ENCODE data around the gene CEPT1.

The CEPT1 gene

GRCh38 chr1:111145963-111146768, 6.1 kb downstream of the CEPT1 start:
- DNase-seq (ENCODE audit: low spot score): no peak

DNA sequence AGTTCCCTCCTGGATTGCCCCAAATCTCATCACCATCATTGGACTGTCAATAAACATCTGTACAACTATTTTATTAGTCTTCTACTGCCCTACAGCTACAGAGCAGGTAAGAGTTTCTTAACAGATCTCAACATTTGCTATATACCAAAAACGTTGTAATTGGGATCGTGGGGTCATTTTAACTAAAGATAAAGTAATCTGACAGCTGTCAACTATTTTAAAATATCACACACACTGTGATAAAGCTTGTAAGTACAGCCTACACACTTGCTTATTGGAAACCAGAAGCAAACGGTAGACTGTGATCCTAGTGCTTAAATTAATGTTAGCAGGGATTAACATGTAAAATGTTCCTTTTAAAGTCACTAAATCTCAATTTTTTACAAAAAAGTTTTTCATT, 7.9 kb downstream of the CEPT1 start:
- DNase-seq (ENCODE audit: low spot score): no peak

DNA sequence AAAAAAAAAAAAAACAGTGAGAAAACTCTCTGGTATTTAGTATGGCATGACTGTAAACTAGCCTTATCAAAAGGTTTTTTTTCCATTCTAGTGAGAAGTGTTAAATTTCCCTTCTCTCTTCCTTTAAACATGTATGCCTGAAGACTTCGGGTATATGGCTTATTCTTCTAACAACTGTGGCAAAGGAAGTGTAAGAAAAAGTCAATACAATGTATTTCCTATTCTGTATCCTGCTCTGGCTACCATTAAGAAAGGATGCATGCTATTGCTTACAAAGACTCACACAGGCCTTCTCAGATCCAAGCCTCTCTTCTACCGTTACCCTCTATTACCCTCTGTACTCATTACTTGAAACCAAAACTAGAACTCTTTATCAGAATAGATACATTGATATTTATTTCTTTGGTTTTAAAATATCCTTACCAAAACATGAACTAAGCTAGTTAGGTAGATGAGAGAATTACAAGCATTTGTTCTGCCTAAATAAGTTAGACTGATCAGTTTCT, 8.4 kb downstream of the CEPT1 start:
- DNase-seq (ENCODE audit: low spot score): no peak

- DNase-seq (ENCODE audit: low spot score): no peak
Measured at GRCh38 chr1:111151838-111152237, 11.8 kb downstream of the CEPT1 start.

- DNase-seq (ENCODE audit: low spot score): no peak
Measured at GRCh38 chr1:111154021-111154999, 14.3 kb downstream of the CEPT1 start.

DNA sequence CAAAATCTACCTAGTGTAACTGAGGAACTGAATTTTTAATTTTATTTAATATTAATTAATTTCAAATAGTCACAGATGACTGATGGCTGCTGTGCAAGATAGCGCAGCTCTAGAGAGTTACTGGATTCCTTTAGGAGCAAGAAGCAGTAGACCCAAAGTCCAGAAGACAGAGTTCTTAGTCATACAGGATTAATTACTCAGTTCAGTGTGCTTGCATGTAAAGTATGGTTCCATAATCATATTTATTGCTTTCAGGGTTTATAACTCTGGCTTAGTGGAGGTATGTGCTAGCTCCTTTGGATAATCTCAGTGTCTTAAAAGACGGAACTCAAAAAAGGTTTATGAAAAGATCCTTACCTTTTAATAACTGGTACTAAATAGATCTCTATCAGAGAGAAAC, 17.4 kb downstream of the CEPT1 start:
- no peak for DNase-seq (ENCODE audit: low spot score)

DNA sequence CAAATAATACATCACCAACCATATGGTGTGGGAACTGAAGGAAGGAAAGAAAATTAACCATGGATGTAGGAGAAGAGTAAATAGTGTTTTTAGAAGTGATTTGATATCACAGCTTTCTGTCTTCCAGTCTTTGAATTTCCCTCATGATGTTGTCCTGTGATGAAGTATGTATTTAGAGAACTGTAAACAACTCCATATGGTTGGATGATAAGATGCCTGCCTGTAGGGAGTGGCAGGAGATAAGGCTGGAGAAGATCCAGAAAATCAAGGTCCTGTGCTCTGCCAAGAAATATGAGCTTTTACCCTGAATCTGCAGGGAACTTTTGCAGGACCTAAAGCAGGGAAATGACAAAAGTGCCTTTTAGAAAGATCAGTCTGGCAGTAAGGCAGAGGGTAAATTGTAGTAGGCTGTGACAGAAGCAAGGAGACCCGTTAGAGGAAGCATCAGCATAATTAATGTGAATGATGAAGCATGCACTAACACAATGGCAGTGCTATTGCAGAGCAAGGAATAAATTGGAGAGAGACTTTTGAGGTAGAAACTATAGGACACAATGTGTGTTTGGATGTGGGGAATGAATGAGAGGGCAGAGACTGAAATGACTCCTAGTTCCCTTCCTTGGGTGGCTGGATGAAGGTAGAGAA, 21.9 kb downstream of the CEPT1 start:
- no peak for DNase-seq (ENCODE audit: low spot score)

GRCh38 chr1:111162488-111162880, 22.5 kb downstream of the CEPT1 start:
- no peak for DNase-seq (ENCODE audit: low spot score)

DNA sequence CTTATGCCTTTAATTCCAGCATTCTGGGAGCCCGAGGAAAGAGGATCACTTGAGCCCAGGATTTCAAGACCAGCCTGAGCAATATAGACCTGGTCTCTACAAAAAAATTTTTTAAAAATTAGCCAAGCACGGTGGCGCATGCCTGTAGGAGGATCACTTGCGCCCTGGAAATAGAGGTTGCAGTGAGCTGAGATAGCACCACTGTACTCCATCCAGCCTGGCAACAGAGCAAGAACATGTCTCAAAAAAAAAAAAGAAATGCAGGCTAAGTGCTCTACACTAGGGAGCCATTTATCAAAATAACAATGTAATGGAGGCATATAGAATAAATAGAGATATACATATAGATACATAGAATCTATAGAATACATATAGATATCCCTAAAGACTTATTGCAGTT, 23.3 kb downstream of the CEPT1 start:
- DNase-seq (ENCODE audit: low spot score): no peak

- DNase-seq (ENCODE audit: low spot score): no peak
Measured at GRCh38 chr1:111164151-111164550, 24.1 kb downstream of the CEPT1 start.

DNA sequence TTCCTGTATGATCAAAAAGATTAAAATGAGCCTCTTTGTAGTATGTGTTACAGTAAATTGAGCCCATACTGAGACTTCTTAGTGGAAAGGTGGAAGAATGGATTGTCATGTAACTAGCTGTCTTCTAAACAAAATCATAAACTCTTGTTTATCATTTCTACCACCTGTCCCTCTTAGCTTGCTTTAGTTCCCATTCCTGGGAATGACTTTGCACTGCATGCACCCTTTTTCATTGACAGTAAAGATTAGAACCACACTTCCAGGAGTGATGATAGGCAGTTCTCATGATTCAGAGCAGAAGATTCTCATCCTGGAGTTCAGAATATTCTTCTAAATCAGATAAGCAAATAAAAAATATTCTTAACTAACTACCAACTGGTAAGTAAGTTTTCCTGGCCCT, 32.4 kb downstream of the CEPT1 start:
- DNase-seq (ENCODE audit: low spot score): no peak

- DNase-seq (ENCODE audit: low spot score): no peak
Measured at GRCh38 chr1:111174070-111174469, 34.0 kb downstream of the CEPT1 start.

- no peak for DNase-seq (ENCODE audit: low spot score)
Measured at GRCh38 chr1:111175349-111175748, 35.3 kb downstream of the CEPT1 start.

GRCh38 chr1:111176678-111177077, 36.7 kb downstream of the CEPT1 start:
- no peak for DNase-seq (ENCODE audit: low spot score)

DNA sequence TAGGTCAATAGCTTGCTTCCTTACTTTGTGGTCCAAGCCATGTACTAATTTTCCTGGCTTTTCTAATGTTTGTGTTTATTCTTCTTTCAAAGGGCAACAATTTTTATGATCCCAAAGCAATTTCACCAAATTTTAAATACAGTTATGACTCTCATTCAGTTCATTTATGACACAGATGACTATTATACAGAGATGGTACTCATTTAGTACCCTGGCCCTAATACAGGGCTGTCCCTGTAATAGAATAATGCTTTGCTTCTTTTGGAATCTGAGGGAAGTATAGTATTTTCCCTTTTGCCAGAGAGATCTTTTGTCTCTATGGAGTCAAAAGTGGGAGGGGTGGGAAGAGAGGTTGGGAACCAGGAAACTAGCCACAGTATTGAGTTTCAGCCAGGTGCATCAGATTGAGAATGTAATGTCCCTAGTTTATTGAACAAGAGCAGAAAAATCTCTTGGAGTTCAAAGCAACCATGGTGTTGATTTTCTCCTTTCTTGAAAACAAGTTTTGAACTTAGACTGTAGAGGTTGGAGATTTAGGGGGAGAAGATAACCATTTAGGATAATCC, 40.0 kb downstream of the CEPT1 start:
- no peak for DNase-seq (ENCODE audit: low spot score)

GRCh38 chr1:111182052-111182451, 42.0 kb downstream of the CEPT1 start:
- DNase-seq (ENCODE audit: low spot score): no peak

GRCh38 chr1:111183308-111184069, 43.5 kb downstream of the CEPT1 start:
- no peak for DNase-seq (ENCODE audit: low spot score)

- DNase-seq (ENCODE audit: low spot score): no peak
Measured at GRCh38 chr1:111184663-111185062, 44.6 kb downstream of the CEPT1 start.

DNA sequence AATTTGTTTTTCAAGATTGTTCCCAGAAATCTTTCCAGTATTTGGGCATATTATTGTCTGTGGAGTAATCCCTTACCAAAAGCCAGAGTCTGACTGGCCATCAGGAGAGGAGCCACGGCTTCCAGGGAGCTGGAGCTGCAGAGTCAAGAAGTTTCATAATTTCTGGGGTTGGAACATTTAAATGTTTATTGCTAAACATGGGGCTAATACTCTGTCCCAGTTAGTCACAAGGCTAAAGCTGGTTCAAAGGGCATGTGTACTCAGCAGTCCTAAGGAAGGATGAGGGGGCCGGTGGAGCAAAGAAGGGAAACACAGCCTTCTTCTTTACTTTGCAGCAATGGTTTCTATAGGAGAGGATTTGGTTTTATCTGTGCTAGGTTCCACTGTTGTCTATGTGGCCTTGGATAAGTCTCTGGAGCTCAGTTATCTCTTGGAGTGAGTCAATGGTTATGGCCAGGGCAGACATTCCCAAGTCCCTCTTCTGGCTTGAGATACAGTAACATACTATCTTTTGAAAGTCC, 51.0 kb downstream of the CEPT1 start:
- DNase-seq (ENCODE audit: low spot score): no peak

- no peak for DNase-seq (ENCODE audit: low spot score)
Measured at GRCh38 chr1:111191496-111191895, 51.5 kb downstream of the CEPT1 start.

GRCh38 chr1:111192074-111192473, 52.1 kb downstream of the CEPT1 start:
- DNase-seq (ENCODE audit: low spot score): no peak
